HEK293 (cell line): ENCODE data around the gene PRCC.

Experiments used
- SALL2 ChIP-seq: fragments of 450-650 bp; formaldehyde crosslinking; IDR thresholded peaks from 2 replicates; pipeline ENCODE4 v1.5.0; 2017; ENCODE audit warnings: missing biosample characterization, mild to moderate bottlenecking, missing genetic modification characterization, borderline replicate concordance
- ZNF2 ChIP-seq: fragments of 450-650 bp; formaldehyde crosslinking; IDR thresholded peaks from 2 replicates; pipeline ENCODE4 v1.5.1; 2016; ENCODE audit warnings: missing biosample characterization, missing genetic modification characterization
- ZNF561 ChIP-seq: fragments of 450-650 bp; IDR thresholded peaks from 2 replicates; pipeline ENCODE4 v1.5.1; 2018; ENCODE audit warnings: missing biosample characterization, missing genetic modification characterization, borderline replicate concordance
- ZNF785 ChIP-seq: fragments of 450-650 bp; formaldehyde crosslinking; IDR thresholded peaks from 2 replicates; pipeline ENCODE4 v1.5.1; 2016; ENCODE audit warnings: missing biosample characterization, missing genetic modification characterization
- TF ChIP-seq, protein P1 (sequence below): fragments of 450-650 bp; formaldehyde crosslinking; IDR thresholded peaks from 2 replicates; pipeline ENCODE4 v1.5.1; 2016; ENCODE audit warnings: missing biosample characterization, missing genetic modification characterization
- TF ChIP-seq, protein P2 (sequence below): fragments of 450-650 bp; formaldehyde crosslinking; IDR thresholded peaks from 2 replicates; pipeline ENCODE4 v1.5.1; 2016; ENCODE audit warnings: missing biosample characterization, missing genetic modification characterization
- TF ChIP-seq, protein P3 (sequence below): IDR thresholded peaks from 2 replicates; pipeline ENCODE4 v1.6.1; 2011; ENCODE audit warnings: mild to moderate bottlenecking, low read depth, low read length, borderline replicate concordance
- TF ChIP-seq, protein P4 (sequence below): fragments of 450-650 bp; formaldehyde crosslinking; IDR thresholded peaks from 2 replicates; pipeline ENCODE4 v1.5.1; 2016; ENCODE audit warnings: missing biosample characterization, missing genetic modification characterization
- TF ChIP-seq, protein P5 (sequence below): fragments of 450-650 bp; formaldehyde crosslinking; IDR thresholded peaks from 2 replicates; pipeline ENCODE4 v1.5.1; 2016; ENCODE audit warnings: missing biosample characterization, missing genetic modification characterization

DNA sequence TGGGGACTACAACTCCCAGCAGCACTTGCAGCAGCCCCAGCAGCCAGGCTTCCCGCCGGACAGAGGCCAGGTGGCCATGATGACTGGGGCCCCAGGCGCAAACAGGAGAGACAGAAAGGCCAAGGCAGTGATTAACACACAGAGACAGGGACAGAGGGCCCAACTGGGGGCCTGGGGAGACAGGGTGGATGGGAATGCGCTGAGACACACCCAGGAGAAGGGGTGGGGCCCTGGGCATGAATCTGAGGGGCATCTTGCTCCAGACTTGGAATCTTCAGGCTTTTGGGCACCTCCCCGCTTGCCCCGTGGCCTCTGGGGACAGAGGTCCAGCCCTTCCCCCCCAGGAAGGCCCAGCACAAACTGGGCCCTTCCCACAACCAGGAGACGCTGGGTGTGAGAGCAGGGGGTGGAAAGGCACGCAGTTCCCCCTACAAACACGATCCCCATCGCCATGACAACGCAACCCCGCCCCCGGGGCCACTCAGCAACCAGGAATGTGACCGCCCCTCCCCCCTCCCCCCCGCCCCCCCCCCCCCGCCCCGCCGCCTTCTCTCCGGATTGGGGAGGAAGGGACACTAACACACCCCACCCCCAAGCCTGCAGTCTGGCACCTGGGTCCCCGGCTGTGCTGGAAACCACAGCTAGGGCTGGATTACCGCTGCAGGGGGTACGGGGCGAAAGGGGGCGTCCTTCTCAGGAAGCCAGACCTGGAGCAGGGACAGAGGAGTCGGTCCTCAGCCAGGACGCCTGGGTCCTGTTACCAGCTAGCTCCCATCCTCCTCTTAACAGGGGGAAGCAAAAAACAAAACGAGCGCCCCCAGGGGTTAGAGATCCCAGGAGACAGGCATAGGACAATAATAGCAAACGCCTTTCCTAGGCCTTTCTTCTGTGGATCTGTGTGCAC, 20.4 kb upstream of the PRCC start:
- TF ChIP-seq, protein P1, sequence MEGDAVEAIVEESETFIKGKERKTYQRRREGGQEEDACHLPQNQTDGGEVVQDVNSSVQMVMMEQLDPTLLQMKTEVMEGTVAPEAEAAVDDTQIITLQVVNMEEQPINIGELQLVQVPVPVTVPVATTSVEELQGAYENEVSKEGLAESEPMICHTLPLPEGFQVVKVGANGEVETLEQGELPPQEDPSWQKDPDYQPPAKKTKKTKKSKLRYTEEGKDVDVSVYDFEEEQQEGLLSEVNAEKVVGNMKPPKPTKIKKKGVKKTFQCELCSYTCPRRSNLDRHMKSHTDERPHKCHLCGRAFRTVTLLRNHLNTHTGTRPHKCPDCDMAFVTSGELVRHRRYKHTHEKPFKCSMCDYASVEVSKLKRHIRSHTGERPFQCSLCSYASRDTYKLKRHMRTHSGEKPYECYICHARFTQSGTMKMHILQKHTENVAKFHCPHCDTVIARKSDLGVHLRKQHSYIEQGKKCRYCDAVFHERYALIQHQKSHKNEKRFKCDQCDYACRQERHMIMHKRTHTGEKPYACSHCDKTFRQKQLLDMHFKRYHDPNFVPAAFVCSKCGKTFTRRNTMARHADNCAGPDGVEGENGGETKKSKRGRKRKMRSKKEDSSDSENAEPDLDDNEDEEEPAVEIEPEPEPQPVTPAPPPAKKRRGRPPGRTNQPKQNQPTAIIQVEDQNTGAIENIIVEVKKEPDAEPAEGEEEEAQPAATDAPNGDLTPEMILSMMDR (tag by site-specific recombination): peak; percentile 66
- TF ChIP-seq ZNF561 (tag by site-specific recombination): 0 out of 2 replicates have a peak, but pooled peaks have one; percentile 49
- no peak for TF ChIP-seq SALL2
- TF ChIP-seq, protein P2, sequence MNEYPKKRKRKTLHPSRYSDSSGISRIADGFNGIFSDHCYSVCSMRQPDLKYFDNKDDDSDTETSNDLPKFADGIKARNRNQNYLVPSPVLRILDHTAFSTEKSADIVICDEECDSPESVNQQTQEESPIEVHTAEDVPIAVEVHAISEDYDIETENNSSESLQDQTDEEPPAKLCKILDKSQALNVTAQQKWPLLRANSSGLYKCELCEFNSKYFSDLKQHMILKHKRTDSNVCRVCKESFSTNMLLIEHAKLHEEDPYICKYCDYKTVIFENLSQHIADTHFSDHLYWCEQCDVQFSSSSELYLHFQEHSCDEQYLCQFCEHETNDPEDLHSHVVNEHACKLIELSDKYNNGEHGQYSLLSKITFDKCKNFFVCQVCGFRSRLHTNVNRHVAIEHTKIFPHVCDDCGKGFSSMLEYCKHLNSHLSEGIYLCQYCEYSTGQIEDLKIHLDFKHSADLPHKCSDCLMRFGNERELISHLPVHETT (tag by site-specific recombination): no peak
- no peak for TF ChIP-seq ZNF785 (tag by site-specific recombination)
- TF ChIP-seq, protein P3, sequence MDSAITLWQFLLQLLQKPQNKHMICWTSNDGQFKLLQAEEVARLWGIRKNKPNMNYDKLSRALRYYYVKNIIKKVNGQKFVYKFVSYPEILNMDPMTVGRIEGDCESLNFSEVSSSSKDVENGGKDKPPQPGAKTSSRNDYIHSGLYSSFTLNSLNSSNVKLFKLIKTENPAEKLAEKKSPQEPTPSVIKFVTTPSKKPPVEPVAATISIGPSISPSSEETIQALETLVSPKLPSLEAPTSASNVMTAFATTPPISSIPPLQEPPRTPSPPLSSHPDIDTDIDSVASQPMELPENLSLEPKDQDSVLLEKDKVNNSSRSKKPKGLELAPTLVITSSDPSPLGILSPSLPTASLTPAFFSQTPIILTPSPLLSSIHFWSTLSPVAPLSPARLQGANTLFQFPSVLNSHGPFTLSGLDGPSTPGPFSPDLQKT: no peak
- TF ChIP-seq, protein P4, sequence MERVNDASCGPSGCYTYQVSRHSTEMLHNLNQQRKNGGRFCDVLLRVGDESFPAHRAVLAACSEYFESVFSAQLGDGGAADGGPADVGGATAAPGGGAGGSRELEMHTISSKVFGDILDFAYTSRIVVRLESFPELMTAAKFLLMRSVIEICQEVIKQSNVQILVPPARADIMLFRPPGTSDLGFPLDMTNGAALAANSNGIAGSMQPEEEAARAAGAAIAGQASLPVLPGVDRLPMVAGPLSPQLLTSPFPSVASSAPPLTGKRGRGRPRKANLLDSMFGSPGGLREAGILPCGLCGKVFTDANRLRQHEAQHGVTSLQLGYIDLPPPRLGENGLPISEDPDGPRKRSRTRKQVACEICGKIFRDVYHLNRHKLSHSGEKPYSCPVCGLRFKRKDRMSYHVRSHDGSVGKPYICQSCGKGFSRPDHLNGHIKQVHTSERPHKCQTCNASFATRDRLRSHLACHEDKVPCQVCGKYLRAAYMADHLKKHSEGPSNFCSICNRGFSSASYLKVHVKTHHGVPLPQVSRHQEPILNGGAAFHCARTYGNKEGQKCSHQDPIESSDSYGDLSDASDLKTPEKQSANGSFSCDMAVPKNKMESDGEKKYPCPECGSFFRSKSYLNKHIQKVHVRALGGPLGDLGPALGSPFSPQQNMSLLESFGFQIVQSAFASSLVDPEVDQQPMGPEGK (tag by site-specific recombination): peak; percentile 88
- no peak for TF ChIP-seq ZNF2 (tag by site-specific recombination)
- TF ChIP-seq, protein P5, sequence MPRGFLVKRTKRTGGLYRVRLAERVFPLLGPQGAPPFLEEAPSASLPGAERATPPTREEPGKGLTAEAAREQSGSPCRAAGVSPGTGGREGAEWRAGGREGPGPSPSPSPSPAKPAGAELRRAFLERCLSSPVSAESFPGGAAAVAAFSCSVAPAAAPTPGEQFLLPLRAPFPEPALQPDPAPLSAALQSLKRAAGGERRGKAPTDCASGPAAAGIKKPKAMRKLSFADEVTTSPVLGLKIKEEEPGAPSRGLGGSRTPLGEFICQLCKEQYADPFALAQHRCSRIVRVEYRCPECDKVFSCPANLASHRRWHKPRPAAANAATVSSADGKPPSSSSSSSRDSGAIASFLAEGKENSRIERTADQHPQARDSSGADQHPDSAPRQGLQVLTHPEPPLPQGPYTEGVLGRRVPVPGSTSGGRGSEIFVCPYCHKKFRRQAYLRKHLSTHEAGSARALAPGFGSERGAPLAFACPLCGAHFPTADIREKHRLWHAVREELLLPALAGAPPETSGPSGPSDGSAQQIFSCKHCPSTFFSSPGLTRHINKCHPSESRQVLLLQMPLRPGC (tag by site-specific recombination): no peak
